RWPE1 (cell line): ENCODE measurements around the gene MYOC.

ENCODE experiments used
- CTCF ChIA-PET: fragments of 350-600 bp; sonication (Branson Sonifier 250); formaldehyde crosslinking; extraction: SDS; loops from one replicate; lab custom pipeline; 2021; lab: Yijun Ruan, JAX
- POLR2A ChIA-PET: fragments of 400-600 bp; formaldehyde crosslinking; extraction: SDS; loops from one replicate; lab custom pipeline; 2020; ENCODE audit warnings: antibody characterized with exemption; ENCODE audit not compliant: low non-redundant PET; lab: Yijun Ruan, JAX
- DNase-seq: peaks from one replicate; pipeline ENCODE4 v3.0.0; 2012; ENCODE audit warnings: low spot score
- H3K27ac ChIP-seq: fragments of 450-650 bp; 2 replicates; pipeline ENCODE4 v1.5.1; 2017
- CTCF ChIP-seq: fragments of 450-650 bp; conservative IDR thresholded peaks from 2 replicates; pipeline ENCODE4 v1.5.1; 2017; ENCODE audit warnings: low read depth, mild to moderate bottlenecking

The MYOC gene

GRCh38 chr1:171641076-171641864 is 11.2 kb downstream of the MYOC start:
- H3K27ac ChIP-seq: no peak overlapping the region
- no peak for TF ChIP-seq CTCF
- ChIA-PET CTCF (no interaction called here), POLR2A (no interaction called here)
- no peak for DNase-seq

GRCh38 chr1:171640225-171640624 is 12.3 kb downstream of the MYOC start:
- ChIA-PET CTCF (interaction anchor here (0.6 kb wide), 1 partner anchor 353 kb away, joined by 3 read pairs; no protein-coding TSS in a partner anchor), POLR2A (no interaction called here)
- DNase-seq: no peak
- H3K27ac ChIP-seq: no peak overlapping the region
- TF ChIP-seq CTCF: no peak

GRCh38 chr1:171637928-171638576 is 14.4 kb downstream of the MYOC start:
- ChIA-PET POLR2A (no interaction called here), CTCF (no interaction called here)
- TF ChIP-seq CTCF: no peak
- H3K27ac ChIP-seq: no peak overlapping the region
- DNase-seq: no peak

GRCh38 chr1:171636141-171636540 is 16.3 kb downstream of the MYOC start:
- DNase-seq: no peak
- H3K27ac ChIP-seq: no peak overlapping the region
- no peak for TF ChIP-seq CTCF
- ChIA-PET POLR2A (no interaction called here), CTCF (interaction anchor here (1.5 kb wide), 1 partner anchor 9 kb away, joined by 3 read pairs; no protein-coding TSS in a partner anchor)

GRCh38 chr1:171635661-171636060 is 16.8 kb downstream of the MYOC start:
- H3K27ac ChIP-seq: no peak overlapping the region
- no peak for DNase-seq
- ChIA-PET CTCF (interaction anchor here (1.5 kb wide), 1 partner anchor 9 kb away, joined by 3 read pairs; no protein-coding TSS in a partner anchor), POLR2A (no interaction called here)
- TF ChIP-seq CTCF: no peak

- no peak overlapping the region for H3K27ac ChIP-seq
- DNase-seq: no peak
- ChIA-PET CTCF (no interaction called here), POLR2A (no interaction called here)
- TF ChIP-seq CTCF: no peak
Observed at GRCh38 chr1:171628225-171628624, 24.3 kb downstream of the MYOC start.
